Psoas muscle (tissue), 8 donors: ENCODE results near the gene AOAH. TPM values are rescaled to one million over a fixed set of nuclear protein-coding genes. Genes with fewer than 3 reads are reported as not detected.

Experiments used
- ATAC-seq, 4 donors: fragments of 200-7000 bp; cut with Tn5 transposase; one replicate each; pipeline ENCODE4 v1.9.1; 2020; ENCODE audit warnings: moderate library complexity in 3 of 4, mild to moderate bottlenecking in 2 of 4
- DNase-seq, 2 donors: peaks; one replicate each; pipeline ENCODE4 v3.0.0-alpha.2; 2020
- H3K27ac ChIP-seq: fragments of 200-600 bp; one replicate; pipeline ENCODE4 v1.8.0; 2022
- H3K27me3 ChIP-seq, 3 donors: fragments of 200-600 bp in 1 of 3; one replicate each; pipeline versions ENCODE4 v1.6.1 to v1.8.0; 2013 to 2022; ENCODE audit warnings: low read length in 2 of 3, mild to moderate bottlenecking in 2 of 3, moderate library complexity in 1 of 3; ENCODE audit not compliant: insufficient read depth in 3 of 3
- H3K36me3 ChIP-seq, 2 donors: fragments of 200-600 bp in 1 of 2; one replicate each; pipeline versions ENCODE4 v1.6.1 to v1.8.0; 2013 to 2022; ENCODE audit warnings: low read depth in 1 of 2, mild to moderate bottlenecking in 1 of 2, moderate library complexity in 1 of 2; ENCODE audit not compliant: insufficient read depth in 1 of 2
- H3K4me1 ChIP-seq: fragments of 200-600 bp; one replicate; pipeline ENCODE4 v1.8.0; 2022
- H3K4me3 ChIP-seq: fragments of 200-600 bp; one replicate; pipeline ENCODE4 v1.8.0; 2022; ENCODE audit warnings: mild to moderate bottlenecking
- H3K9me3 ChIP-seq: fragments of 200-600 bp; one replicate; pipeline ENCODE4 v1.8.0; 2022
- CTCF ChIP-seq: fragments of 200-600 bp; IDR thresholded peaks from one replicate; pipeline ENCODE4 v1.8.0; 2022; ENCODE audit warnings: antibody characterized with exemption
- WGBS, 3 donors: extraction: QIAGEN DNeasy Blood & Tissue Kit; methylation state at CpG; one replicate each; pipeline versions ENCODE4 v1.1.6 to v1.1.7; 2013; 5-methylcytosine and 5-hydroxymethylcytosine counted together
- intact Hi-C, 2 donors: fragments of 100-400 bp; cut with DNase I; formaldehyde crosslinking; loops; one replicate each; pipeline versions ENCODE4 v1.11.0 to v1.14.2; 2022
- polyA plus RNA-seq, 3 donors: library from polyadenylated mRNA; stranded (reverse); fragments of 200-250 nt; gene quantifications; one replicate each; pipeline ENCODE4 v1.2.3, GENCODE V29; 2013
- total RNA-seq, 4 donors: library from RNA; stranded (reverse); fragmentation: NEBNext Ultra II Directional in 2 of 4; extraction: Animal tissue kit (Norgen Biotek cat#: 25700) in 2 of 4; gene quantifications; one replicate each; pipeline versions ENCODE4 v1.2.1 to v1.2.4, GENCODE V29; 2021 to 2023
- donor health status: healthy with polysubstance abuse.
- donor health status: DM: no; HTN: no; CAD: no; lungs with moderate emphysema.
- donor health status: Bipolar disorder and iron deficiency.
- donor health status: healthy.
- donor health status: DM: yes; HTN: yes; CAD: no.
- donor health status: DM: no; HTN: no; CAD: no.
- donor health status: DM: no; HTN: no; CAD: no.
- donor health status: DM: yes; HTN: yes; CAD: no.

Gene AOAH
- total and polyA plus RNA-seq, 7 donors = 0.04 to 2.1 (median 0.83) TPM

GRCh38 chr7:36639826-36640225, 84.5 kb downstream of the AOAH start:
- WGBS, 3 donors = 64 to 74% (median 70%) methylated on average over 8 of the region's 8 CpGs

GRCh38 chr7:36638586-36639263, 85.6 kb downstream of the AOAH start:
- H3K27me3 ChIP-seq = no peaks in the 10 kb centered on the region
- WGBS, 3 donors = 64 to 71% (median 65%) methylated on average over 3 of the region's 3 CpGs
- H3K36me3 ChIP-seq = no peaks in the 10 kb centered on the region
- no peak for DNase-seq
- no peaks in the 10 kb centered on the region for H3K4me1 ChIP-seq
- intact Hi-C loops = no loop called here
- no peak overlapping the region for H3K4me3 ChIP-seq
- TF ChIP-seq CTCF = no peak
- H3K9me3 ChIP-seq = no peaks in the 10 kb centered on the region
- no peak overlapping the region for H3K27ac ChIP-seq
- ATAC-seq = no peak

More at GRCh38 chr7:36639826-36640225, 84.5 kb downstream of the AOAH start:
- DNase-seq (no peak), ATAC-seq (no peak)
- TF ChIP-seq CTCF = no peak
- intact Hi-C loops = no loop called here
- Histone ChIP-seq H3K4me3 (no peak overlapping the region), H3K9me3 (no peaks in the 10 kb centered on the region), H3K4me1 (no peaks in the 10 kb centered on the region), H3K27me3 (no peaks in the 10 kb centered on the region), H3K27ac (no peak overlapping the region), H3K36me3 (no peaks in the 10 kb centered on the region)

GRCh38 chr7:36638140-36638539, 86.2 kb downstream of the AOAH start:
- Histone ChIP-seq H3K27me3 (no peaks in the 10 kb centered on the region), H3K4me3 (no peak overlapping the region), H3K4me1 (no peaks in the 10 kb centered on the region), H3K27ac (no peak overlapping the region), H3K9me3 (no peaks in the 10 kb centered on the region), H3K36me3 (no peaks in the 10 kb centered on the region)
- intact Hi-C loops = no loop called here
- ATAC-seq (no peak), DNase-seq (no peak)
- TF ChIP-seq CTCF = no peak
- WGBS, 3 donors = 90 to 93% (median 90%) methylated on average over 5 of the region's 5 CpGs

GRCh38 chr7:36637417-36637816, 86.9 kb downstream of the AOAH start:
- intact Hi-C loops = no loop called here
- TF ChIP-seq CTCF = no peak
- H3K4me3 ChIP-seq = no peak overlapping the region
- no peaks in the 10 kb centered on the region for H3K36me3 ChIP-seq
- H3K9me3 ChIP-seq = no peaks in the 10 kb centered on the region
- ATAC-seq (no peak), DNase-seq (no peak)
- WGBS, 3 donors = 37 to 56% (median 42%) methylated on average over 4 of the region's 4 CpGs
- H3K27me3 ChIP-seq = no peaks in the 10 kb centered on the region
- H3K4me1 ChIP-seq = no peaks in the 10 kb centered on the region
- H3K27ac ChIP-seq = no peak overlapping the region

- no peaks in the 10 kb centered on the region for H3K36me3 ChIP-seq
- DNase-seq (no peak), ATAC-seq (no peak)
- H3K9me3 ChIP-seq = no peaks in the 10 kb centered on the region
- 44 to 53% (median 50%) methylated on average over 5 of the region's 5 CpGs for WGBS, 3 donors
- intact Hi-C loops = no loop called here
- H3K27me3 ChIP-seq = no peaks in the 10 kb centered on the region
- H3K4me3 ChIP-seq = no peak overlapping the region
- H3K27ac ChIP-seq = no peak overlapping the region
- TF ChIP-seq CTCF = no peak
- no peaks in the 10 kb centered on the region for H3K4me1 ChIP-seq
Measured at GRCh38 chr7:36636126-36636525, 88.2 kb downstream of the AOAH start.
